Measurements from ENCODE around the gene CACNA2D3.

CACNA2D3 gene

GRCh38 chr3:54294214-54294613 lies 171.9 kb downstream of the CACNA2D3 start:
- H3K4me1 ChIP-seq = peaks cover 6% of the 10 kb centered on the region
- TF ChIP-seq CTCF (IDR thresholded peaks at IDR 0.05) = no peak
- H3K9ac ChIP-seq = no peak overlapping the region
- H3K36me3 ChIP-seq (ENCODE audit: control insufficient read depth, insufficient read depth, low read length) = no peaks in the 10 kb centered on the region
- H3K4me3 ChIP-seq (ENCODE audit: low read depth, low read length) = no peak overlapping the region
- H3K27ac ChIP-seq = no peak overlapping the region
- no peaks in the 10 kb centered on the region for H3K79me2 ChIP-seq
- H3K9me3 ChIP-seq (ENCODE audit: control insufficient read depth, low read length) = no peaks in the 10 kb centered on the region
- H3K27me3 ChIP-seq (ENCODE audit: control insufficient read depth, insufficient read depth, low read length) = no peaks in the 10 kb centered on the region
- H3K4me2 ChIP-seq (ENCODE audit: low read length) = no peak overlapping the region
- H2AFZ ChIP-seq = no peak overlapping the region

- H3K9me3 ChIP-seq (ENCODE audit: control insufficient read depth, low read length) = no peaks in the 10 kb centered on the region
- no peak for TF ChIP-seq CTCF (IDR thresholded peaks at IDR 0.05)
- no peak overlapping the region for H2AFZ ChIP-seq
- H3K4me2 ChIP-seq (ENCODE audit: low read length) = no peak overlapping the region
- no peak overlapping the region for H3K9ac ChIP-seq
- no peak overlapping the region for H3K4me3 ChIP-seq (ENCODE audit: low read depth, low read length)
- H3K27me3 ChIP-seq (ENCODE audit: control insufficient read depth, insufficient read depth, low read length) = no peaks in the 10 kb centered on the region
- no peaks in the 10 kb centered on the region for H3K36me3 ChIP-seq (ENCODE audit: control insufficient read depth, insufficient read depth, low read length)
- H3K27ac ChIP-seq = no peak overlapping the region
- no peaks in the 10 kb centered on the region for H3K79me2 ChIP-seq
- H3K4me1 ChIP-seq = peaks cover 6% of the 10 kb centered on the region
Measured at GRCh38 chr3:54296531-54296930, 174.2 kb downstream of the CACNA2D3 start.

- H3K36me3 ChIP-seq (ENCODE audit: control insufficient read depth, insufficient read depth, low read length) = no peaks in the 10 kb centered on the region
- H3K79me2 ChIP-seq = no peaks in the 10 kb centered on the region
- no peak overlapping the region for H3K4me2 ChIP-seq (ENCODE audit: low read length)
- H3K4me1 ChIP-seq = peaks cover 4% of the 10 kb centered on the region
- no peak overlapping the region for H3K4me3 ChIP-seq (ENCODE audit: low read depth, low read length)
- no peaks in the 10 kb centered on the region for H3K27me3 ChIP-seq (ENCODE audit: control insufficient read depth, insufficient read depth, low read length)
- no peak overlapping the region for H3K9ac ChIP-seq
- no peak overlapping the region for H3K27ac ChIP-seq
- no peak for TF ChIP-seq CTCF (IDR thresholded peaks at IDR 0.05)
- H2AFZ ChIP-seq = no peak overlapping the region
- no peaks in the 10 kb centered on the region for H3K9me3 ChIP-seq (ENCODE audit: control insufficient read depth, low read length)
Measured at GRCh38 chr3:54299169-54299935, 177.0 kb downstream of the CACNA2D3 start.

- TF ChIP-seq CTCF (IDR thresholded peaks at IDR 0.05) = no peak
- no peak overlapping the region for H3K27ac ChIP-seq
- no peaks in the 10 kb centered on the region for H3K27me3 ChIP-seq (ENCODE audit: control insufficient read depth, insufficient read depth, low read length)
Measured at GRCh38 chr3:54303517-54304375, 181.4 kb downstream of the CACNA2D3 start.

More at GRCh38 chr3:54303517-54304375, 181.4 kb downstream of the CACNA2D3 start:
- Histone ChIP-seq H3K4me1 (peaks cover 10% of the 10 kb centered on the region), H3K9me3 (ENCODE audit: control insufficient read depth, low read length) (no peaks in the 10 kb centered on the region), H3K9ac (no peak overlapping the region), H3K79me2 (no peaks in the 10 kb centered on the region), H3K36me3 (ENCODE audit: control insufficient read depth, insufficient read depth, low read length) (no peaks in the 10 kb centered on the region), H3K4me3 (ENCODE audit: low read depth, low read length) (no peak overlapping the region), H2AFZ (no peak overlapping the region), H3K4me2 (ENCODE audit: low read length) (no peak overlapping the region)

Measured in parathyroid adenoma (tissue), 2 donors.